CD4-positive, alpha-beta T cell treated with Interferon alpha-2 for 1 hour (primary cell): ENCODE measurements around the gene SPAG9.
"Not testable (repeated sequence)": the region's sequence is repeated elsewhere in the genome, so short reads cannot be mapped to it uniquely, and the experiment has no call there.

ENCODE experiments used
- DNase-seq, 2 donors: peaks; one replicate each; pipeline ENCODE4 v3.0.0-alpha.2; 2020 to 2022

SPAG9 gene

GRCh38 chr17:51083981-51084380, 36.7 kb downstream of the SPAG9 start:
- no peak for DNase-seq

GRCh38 chr17:51083364-51083763, 37.3 kb downstream of the SPAG9 start:
- DNase-seq: not testable (repeated sequence)

GRCh38 chr17:51079049-51079448, 41.6 kb downstream of the SPAG9 start:
- DNase-seq: no peak

- DNase-seq: no peak
Observed at GRCh38 chr17:51078009-51078592, 42.6 kb downstream of the SPAG9 start.

- no peak for DNase-seq
Observed at GRCh38 chr17:51076821-51077220, 43.8 kb downstream of the SPAG9 start.

- DNase-seq: no peak
Observed at GRCh38 chr17:51071556-51071955, 49.1 kb downstream of the SPAG9 start.

- DNase-seq: no peak
Observed at GRCh38 chr17:51065466-51065865, 55.2 kb downstream of the SPAG9 start.

- no peak for DNase-seq
Observed at GRCh38 chr17:51064061-51064735, 56.5 kb downstream of the SPAG9 start.

GRCh38 chr17:51060396-51060795, 60.3 kb downstream of the SPAG9 start:
- DNase-seq: no peak

GRCh38 chr17:51059781-51060180, 60.9 kb downstream of the SPAG9 start:
- no peak for DNase-seq

GRCh38 chr17:51057534-51057933, 63.1 kb downstream of the SPAG9 start:
- DNase-seq: no peak

- DNase-seq: peak; percentile 14 to 63
Observed at GRCh38 chr17:51056813-51057510, 63.7 kb downstream of the SPAG9 start.

- no peak for DNase-seq
Observed at GRCh38 chr17:51054748-51055147, 65.9 kb downstream of the SPAG9 start.

- DNase-seq: no peak
Observed at GRCh38 chr17:51052235-51052634, 68.4 kb downstream of the SPAG9 start.

GRCh38 chr17:51050291-51051033, 70.2 kb downstream of the SPAG9 start:
- DNase-seq: no peak

GRCh38 chr17:51046514-51047384, 73.9 kb downstream of the SPAG9 start:
- DNase-seq: no peak

GRCh38 chr17:51046046-51046445, 74.6 kb downstream of the SPAG9 start:
- DNase-seq: no peak

GRCh38 chr17:51045621-51046020, 75.0 kb downstream of the SPAG9 start:
- no peak for DNase-seq

- no peak for DNase-seq
Observed at GRCh38 chr17:51044976-51045375, 75.7 kb downstream of the SPAG9 start.

GRCh38 chr17:51036084-51036483, 84.6 kb downstream of the SPAG9 start:
- no peak for DNase-seq

- no peak for DNase-seq
Observed at GRCh38 chr17:51035431-51035830, 85.2 kb downstream of the SPAG9 start.

- DNase-seq: no peak
Observed at GRCh38 chr17:51034800-51035199, 85.9 kb downstream of the SPAG9 start.

- no peak for DNase-seq
Observed at GRCh38 chr17:51032850-51033249, 87.8 kb downstream of the SPAG9 start.
